Kasumi-1 (cell line): ENCODE results near the gene DTYMK.
A peak's percentile ranks its signal among the peaks of the same experiment; 100 is the strongest.

ENCODE experiments used
- DNase-seq, 2 experiments: peaks; one replicate each; lab custom pipeline; 2025; lab: John Stamatoyannopoulos, UW

The DTYMK gene

GRCh38 chr2:241686650-241687425 is at the start of gene DTYMK:
DTYMK (minus strand) TSS chr2:241686815; CDS start chr2:241686783, 32 bp downstream.
- DNase-seq: peak; percentile 74 to 79

- no peak for DNase-seq
Measured at GRCh38 chr2:241736111-241736510, 49.5 kb upstream of the DTYMK start.

- peak; percentile 29 to 41 for DNase-seq
Measured at GRCh38 chr2:241734467-241735208, 48.0 kb upstream of the DTYMK start, which contains the start of gene D2HGDH. D2HGDH (plus strand) TSS chr2:241734630; CDS start chr2:241735225, 595 bp downstream.

GRCh38 chr2:241734208-241734466 is 47.5 kb upstream of the DTYMK start:
- no peak for DNase-seq

GRCh38 chr2:241733391-241734207 is 47.0 kb upstream of the DTYMK start:
- DNase-seq: no peak

- peak; percentile 60 to 62 for DNase-seq
Measured at GRCh38 chr2:241732513-241733186, 46.0 kb upstream of the DTYMK start.

GRCh38 chr2:241730671-241731293 is 44.2 kb upstream of the DTYMK start:
- peak; percentile 25 to 37 for DNase-seq

GRCh38 chr2:241729868-241730267 is 43.3 kb upstream of the DTYMK start:
- no peak for DNase-seq

GRCh38 chr2:241728627-241729026 is 42.0 kb upstream of the DTYMK start:
- no peak for DNase-seq

- no peak for DNase-seq
Measured at GRCh38 chr2:241728000-241728399, 41.4 kb upstream of the DTYMK start.

- no peak for DNase-seq
Measured at GRCh38 chr2:241726459-241726858, 39.8 kb upstream of the DTYMK start.

GRCh38 chr2:241724975-241725870 is 38.6 kb upstream of the DTYMK start:
- no peak for DNase-seq

GRCh38 chr2:241724259-241724974 is 37.8 kb upstream of the DTYMK start:
- DNase-seq: no peak

GRCh38 chr2:241722896-241723454 is 36.4 kb upstream of the DTYMK start:
- no peak for DNase-seq

GRCh38 chr2:241721852-241722251 is 35.2 kb upstream of the DTYMK start:
- no peak for DNase-seq

GRCh38 chr2:241720560-241720959 is 33.9 kb upstream of the DTYMK start:
- DNase-seq: no peak

- no peak for DNase-seq
Measured at GRCh38 chr2:241720099-241720498, 33.5 kb upstream of the DTYMK start.

GRCh38 chr2:241719093-241719492 is 32.5 kb upstream of the DTYMK start:
- no peak for DNase-seq

- DNase-seq: no peak
Measured at GRCh38 chr2:241708879-241709278, 22.3 kb upstream of the DTYMK start.
